Left cardiac atrium (tissue), 4 donors: ENCODE measurements around the gene AHSG. TPM values are rescaled to one million over a fixed set of nuclear protein-coding genes. Genes with fewer than 3 reads are reported as not detected.

Experiments
- ATAC-seq, 2 donors: fragments of 200-7000 bp; cut with Tn5 transposase; one replicate each; pipeline ENCODE4 v1.9.1; 2020; ENCODE audit warnings: mild to moderate bottlenecking in 2 of 2, moderate library complexity in 2 of 2
- DNase-seq: peaks from one replicate; pipeline ENCODE4 v3.0.0-alpha.2; 2020
- intact Hi-C, 2 donors: fragments of 100-400 bp; cut with DNase I; formaldehyde crosslinking; loops; one replicate each; pipeline versions ENCODE4 v1.14.1 to v1.15.1; 2022 to 2023
- total RNA-seq, 2 donors: library from RNA; stranded (reverse); fragmentation: NEBNext Ultra II Directional; extraction: Animal tissue kit (Norgen Biotek cat#: 25700); gene quantifications; one replicate each; pipeline ENCODE4 v1.2.1, GENCODE V29; 2021
- donor health status: DM: no; HTN: yes; CAD: no.
- donor health status: DM: no; HTN: yes; CAD: no; lungs with severe emphysema.
- donor health status: DM: yes; HTN: yes; CAD: no.
- donor health status: Dilated cardiomyopathy.

AHSG gene
- total RNA-seq, 2 donors from 2014 or later: 0.13 to 0.15 TPM

DNA sequence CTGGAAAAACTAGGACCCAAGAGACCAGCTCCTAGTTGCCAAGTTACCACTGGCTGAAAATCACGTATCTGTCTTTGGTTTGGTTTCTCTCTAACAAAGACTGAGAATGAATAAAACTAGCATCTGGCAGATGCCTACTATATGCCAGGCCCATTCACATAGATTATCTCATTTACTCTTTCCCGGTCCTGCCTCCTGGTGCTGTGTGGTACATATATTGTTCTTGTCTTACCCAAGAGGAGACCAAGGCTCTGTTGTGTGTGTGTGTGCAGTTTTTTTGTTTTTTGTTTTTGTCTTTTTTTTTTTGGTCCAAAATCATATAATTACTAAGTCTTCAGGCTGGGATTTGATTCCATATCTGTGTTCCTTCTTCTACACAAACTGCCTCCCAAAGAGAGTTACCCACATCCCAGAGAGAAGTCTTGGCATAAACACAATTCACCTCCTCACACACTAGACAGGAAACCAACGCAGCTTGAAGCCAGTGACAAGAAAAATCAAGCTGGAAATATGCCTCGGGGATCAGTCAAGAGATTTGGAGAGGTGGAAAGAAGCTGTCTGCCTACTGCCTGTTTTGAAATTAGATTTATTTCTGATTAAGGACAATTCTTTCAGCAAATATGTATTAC lies 891 bp downstream of the AHSG start:
- no peak for DNase-seq
- ATAC-seq: no peak
- intact Hi-C loops: loop anchor here (2.0 to 10.0 kb wide), 5 partner anchors 139 to 629 kb away; no protein-coding TSS in a partner anchor

DNA sequence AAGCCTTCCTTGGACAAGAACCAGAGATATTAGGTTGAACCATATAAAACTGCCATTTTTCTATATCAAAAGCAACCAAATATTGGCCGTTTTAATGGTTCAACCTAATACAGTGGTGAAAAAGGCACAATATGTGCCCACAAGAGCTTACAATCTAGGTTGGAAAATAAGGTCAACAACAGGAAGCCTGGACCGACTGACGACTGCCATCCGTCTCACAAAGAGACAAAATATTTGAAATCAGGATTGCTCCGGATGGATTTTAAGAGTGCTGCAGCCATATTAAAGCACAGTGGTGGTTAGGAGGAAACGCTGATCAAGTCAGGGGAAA lies 1.4 kb downstream of the AHSG start:
- intact Hi-C loops: loop anchor here (2.0 to 10.0 kb wide), 5 partner anchors 139 to 629 kb away; no protein-coding TSS in a partner anchor
- ATAC-seq (no peak), DNase-seq (no peak)

DNA sequence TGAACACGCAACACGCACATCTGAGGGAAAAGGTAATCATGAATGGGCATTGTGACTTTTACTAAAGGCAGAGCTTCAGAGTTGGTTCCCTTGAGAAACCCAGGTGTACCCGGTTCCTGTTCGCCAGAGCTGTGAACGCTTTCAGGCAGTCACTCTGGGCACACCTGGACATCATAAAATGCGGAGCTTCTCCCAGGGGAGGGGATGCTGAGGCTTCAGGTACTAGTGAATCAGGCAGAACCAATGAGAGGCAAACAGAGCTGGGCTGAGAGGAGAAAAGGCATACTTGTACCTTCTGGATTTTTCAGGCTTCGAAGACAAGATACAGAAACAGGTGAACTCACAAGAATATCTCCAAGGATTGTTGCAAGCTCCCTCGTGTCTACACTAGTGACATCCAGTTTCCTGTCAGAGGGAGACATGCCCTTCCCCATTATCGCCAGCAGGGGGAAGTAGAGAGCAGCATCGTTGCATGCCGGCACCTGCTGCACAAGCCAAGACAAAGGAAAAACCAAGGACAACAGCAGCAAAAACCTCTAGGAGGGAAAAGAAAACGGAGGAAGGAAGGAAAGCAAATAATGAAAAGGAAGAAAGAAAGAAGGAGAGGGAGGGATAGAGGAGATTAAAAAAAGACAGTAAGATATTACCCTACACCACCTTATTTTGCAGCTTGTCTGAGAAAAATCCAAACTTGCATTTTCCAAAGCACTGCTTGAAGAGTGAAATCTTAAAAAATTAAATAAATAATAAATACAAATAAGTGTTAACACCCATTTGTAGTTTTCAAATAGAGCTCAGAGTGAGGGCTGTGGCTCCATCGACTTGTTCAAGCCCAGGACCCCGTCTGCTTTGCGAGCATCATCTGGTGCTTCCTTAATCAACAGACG lies 2.0 kb downstream of the AHSG start:
- DNase-seq (peak; percentile 66), ATAC-seq (peak; percentile 63 to 64)
- intact Hi-C loops: loop anchor here (2.0 to 10.0 kb wide), 5 partner anchors 138 to 630 kb away; no protein-coding TSS in a partner anchor

DNA sequence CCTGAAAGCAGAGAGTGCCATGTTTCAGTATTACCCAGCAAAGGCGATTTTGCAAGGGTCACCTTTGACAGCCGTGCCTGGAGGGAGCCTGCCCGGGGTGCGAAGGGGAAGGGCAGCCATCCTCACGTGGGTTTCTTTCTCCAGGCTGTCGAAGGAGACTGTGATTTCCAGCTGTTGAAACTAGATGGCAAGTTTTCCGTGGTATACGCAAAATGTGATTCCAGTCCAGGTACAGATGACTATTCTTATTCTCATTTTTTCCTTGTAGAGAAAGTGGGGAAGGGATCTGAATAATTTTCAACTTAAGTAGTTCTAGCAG lies 3.4 kb downstream of the AHSG start:
- intact Hi-C loops: loop anchor here in 1 of 2 donors (10.0 kb wide), 3 partner anchors 139 to 631 kb away; no protein-coding TSS in a partner anchor
- DNase-seq (no peak), ATAC-seq (no peak)

DNA sequence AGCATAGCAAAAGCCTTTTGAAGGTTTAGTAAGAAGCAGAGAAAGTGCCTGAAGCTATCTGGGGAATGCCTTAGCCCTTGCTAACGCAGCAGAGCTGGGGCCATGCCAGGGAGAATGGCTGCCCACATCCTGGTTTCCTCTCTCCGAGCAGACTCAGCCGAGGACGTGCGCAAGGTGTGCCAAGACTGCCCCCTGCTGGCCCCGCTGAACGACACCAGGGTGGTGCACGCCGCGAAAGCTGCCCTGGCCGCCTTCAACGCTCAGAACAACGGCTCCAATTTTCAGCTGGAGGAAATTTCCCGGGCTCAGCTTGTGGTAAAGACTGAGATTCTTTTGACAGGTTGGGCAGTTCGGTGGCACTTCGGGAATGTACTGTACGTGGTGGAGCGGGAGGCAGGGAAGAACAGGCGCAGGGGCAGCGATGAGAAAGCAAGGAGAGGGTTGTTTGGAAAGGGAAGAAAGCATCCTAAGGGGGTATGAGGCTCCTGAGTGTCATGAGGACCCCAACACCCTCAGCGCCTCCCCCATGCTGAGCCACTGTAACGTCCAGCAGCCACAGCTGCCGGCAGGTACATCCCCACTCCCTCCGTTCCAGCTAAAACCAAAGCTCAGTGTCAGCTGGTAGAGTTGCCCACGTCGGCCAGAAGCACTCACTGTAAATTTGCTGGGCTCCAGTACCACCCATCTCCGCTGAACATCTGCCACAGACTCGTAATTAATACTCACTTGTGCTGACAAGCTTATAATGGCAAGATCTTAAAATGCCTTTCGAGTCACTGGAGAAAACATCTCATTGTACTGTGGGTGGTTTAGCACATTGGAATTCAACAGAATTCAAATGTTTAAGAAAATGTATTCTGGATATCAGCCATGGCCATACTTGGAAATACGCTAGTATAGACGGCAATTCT lies 4.4 kb downstream of the AHSG start:
- intact Hi-C loops: loop anchor here in 1 of 2 donors (10.0 kb wide), 3 partner anchors 138 to 632 kb away; no protein-coding TSS in a partner anchor
- DNase-seq (peak; percentile 91), ATAC-seq (peak; percentile 97 to 98)

DNA sequence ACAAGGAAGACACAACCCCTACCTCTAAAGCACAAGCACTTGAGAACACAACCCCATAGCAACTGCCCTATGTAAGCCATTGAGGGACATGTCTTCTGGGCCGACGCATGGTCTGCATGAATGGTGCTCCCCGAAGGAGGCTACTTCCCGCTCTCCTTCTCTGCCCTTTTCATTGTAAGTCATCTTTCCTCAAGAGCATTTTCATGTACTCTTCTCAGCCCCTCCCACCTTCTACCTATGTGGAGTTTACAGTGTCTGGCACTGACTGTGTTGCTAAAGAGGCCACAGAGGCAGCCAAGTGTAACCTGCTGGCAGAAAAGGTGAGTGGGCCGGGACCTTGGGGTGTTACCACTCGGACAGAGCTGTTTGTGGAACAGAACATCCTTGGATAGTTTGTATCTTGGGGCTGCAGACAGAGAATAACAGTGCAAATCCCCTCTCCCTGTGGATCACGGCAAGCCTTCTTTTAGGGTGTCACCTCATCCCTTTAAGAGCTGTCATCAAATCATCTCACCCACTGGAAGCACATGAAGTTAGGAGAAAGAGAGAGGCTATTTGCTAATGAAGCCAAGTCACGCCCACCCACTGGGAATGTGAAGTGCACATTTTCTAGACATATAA lies 5.6 kb downstream of the AHSG start:
- intact Hi-C loops: loop anchor here in 1 of 2 donors (10.0 kb wide), 3 partner anchors 136 to 634 kb away; no protein-coding TSS in a partner anchor

DNA sequence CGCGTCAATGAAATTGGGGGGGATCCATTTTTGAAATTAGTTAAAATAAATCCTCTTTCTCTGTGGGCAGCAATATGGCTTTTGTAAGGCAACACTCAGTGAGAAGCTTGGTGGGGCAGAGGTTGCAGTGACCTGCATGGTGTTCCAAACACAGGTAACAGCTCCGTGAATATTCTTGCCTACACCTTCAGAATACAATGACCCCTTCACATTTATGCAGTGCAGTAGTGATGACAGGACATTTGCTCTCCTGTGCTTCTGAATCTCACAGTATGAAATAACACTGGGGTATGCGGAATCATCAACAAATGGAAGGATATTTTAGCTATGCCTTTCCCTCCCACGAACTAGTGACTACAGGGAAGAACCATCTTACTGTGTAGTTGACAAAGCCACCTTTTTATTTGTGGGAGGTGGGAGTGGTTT lies 6.9 kb downstream of the AHSG start:
- intact Hi-C loops: loop anchor here in 1 of 2 donors (10.0 kb wide), 3 partner anchors 135 to 635 kb away; no protein-coding TSS in a partner anchor
- no peak for ATAC-seq
- no peak for DNase-seq

More for the DNA sequence above, 5.6 kb downstream of the AHSG start:
- ATAC-seq (no peak), DNase-seq (no peak)

DNA sequence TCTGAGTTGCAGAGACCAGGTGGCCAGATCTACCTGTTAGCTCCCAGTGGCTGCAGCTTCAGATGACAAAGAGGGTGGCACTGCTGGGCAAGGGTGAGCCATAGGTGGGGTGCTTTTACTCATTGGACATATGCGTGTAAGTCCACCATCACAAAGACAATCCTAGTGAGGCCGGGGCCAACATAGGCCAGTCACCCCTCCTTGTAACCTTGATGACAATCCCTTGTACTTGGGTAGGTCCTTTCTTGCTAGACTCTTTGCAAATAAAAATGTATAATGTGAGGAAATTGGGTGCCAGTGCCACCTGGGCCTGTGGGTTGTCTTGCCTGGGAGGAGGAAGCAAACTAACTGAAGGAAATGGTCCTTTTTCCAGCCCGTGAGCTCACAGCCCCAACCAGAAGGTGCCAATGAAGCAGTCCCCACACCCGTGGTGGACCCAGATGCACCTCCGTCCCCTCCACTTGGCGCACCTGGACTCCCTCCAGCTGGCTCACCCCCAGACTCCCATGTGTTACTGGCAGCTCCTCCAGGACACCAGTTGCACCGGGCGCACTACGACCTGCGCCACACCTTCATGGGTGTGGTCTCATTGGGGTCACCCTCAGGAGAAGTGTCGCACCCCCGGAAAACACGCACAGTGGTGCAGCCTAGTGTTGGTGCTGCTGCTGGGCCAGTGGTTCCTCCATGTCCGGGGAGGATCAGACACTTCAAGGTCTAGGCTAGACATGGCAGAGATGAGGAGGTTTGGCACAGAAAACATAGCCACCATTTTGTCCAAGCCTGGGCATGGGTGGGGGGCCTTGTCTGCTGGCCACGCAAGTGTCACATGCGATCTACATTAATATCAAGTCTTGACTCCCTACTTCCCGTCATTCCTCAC lies 7.6 kb downstream of the AHSG start:
- intact Hi-C loops: no loop called here
- no peak for ATAC-seq

DNA sequence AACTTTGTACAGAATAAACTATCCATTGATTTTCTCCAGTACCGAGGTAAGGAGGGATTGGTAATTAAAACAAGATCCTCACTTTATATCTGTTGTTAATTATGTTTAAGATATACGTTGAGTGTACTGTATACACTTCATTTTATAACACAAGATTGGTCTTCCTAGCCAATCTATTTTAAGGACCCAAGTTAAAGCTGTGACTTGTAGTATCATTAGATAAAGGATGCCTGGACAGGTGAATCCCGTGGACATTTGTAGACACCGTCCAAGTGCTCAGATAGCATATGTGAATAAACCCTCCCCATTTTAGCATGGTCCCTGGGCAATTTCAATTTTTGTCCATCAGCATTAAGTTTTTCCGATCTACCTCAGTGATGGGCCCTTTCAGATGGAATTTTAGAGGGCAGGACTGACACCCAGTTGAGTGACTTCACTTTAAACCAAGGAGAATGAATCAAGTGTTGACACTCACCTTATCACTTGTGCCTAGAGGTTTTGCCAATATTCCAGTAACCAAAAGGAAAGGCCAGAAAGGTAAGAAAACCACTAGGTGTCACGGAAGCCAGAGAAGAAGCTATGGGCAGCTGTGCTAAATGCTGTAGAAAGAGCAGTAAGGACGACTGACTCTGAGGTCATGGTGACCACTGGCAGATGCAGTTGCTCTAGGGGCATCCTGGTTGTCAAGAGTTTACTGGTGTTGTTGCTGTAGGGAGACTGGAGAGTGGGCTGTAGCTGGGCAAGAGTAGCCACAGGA lies 9.2 kb downstream of the AHSG start:
- ATAC-seq (no peak), DNase-seq (no peak)
- intact Hi-C loops: no loop called here

More for the DNA sequence above, 7.6 kb downstream of the AHSG start:
- no peak for DNase-seq

DNA sequence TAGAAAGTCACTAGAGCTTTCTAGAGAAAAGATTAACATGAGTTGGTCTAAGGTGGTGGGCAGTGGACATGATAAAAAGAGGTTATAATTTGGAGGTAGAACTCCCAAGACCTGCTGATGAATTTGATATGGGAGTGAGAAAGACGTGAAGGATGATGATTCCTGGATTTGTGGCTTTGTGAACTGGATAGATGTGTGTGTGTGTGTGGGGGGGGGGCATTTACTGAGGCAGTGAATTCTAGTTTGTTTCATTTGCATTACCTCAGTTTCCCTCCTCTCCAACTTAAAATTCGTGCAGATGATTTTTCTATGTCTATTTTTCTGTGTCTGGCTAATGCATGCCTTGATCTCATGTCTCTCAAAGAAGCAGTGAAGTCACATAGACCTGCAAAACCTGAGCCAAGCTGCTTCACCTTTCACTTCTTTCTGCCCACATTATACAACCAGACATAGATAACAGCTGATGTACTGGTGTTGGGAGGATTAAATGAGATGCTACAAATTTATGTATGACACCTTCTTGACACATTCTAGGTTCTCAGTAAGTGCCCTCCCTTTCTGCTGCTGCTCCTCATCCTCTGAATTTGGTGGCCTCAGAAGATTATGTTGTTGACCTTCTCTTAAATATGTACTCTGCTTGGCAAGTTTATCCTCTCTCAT lies 9.9 kb downstream of the AHSG start:
- no peak for ATAC-seq

DNA sequence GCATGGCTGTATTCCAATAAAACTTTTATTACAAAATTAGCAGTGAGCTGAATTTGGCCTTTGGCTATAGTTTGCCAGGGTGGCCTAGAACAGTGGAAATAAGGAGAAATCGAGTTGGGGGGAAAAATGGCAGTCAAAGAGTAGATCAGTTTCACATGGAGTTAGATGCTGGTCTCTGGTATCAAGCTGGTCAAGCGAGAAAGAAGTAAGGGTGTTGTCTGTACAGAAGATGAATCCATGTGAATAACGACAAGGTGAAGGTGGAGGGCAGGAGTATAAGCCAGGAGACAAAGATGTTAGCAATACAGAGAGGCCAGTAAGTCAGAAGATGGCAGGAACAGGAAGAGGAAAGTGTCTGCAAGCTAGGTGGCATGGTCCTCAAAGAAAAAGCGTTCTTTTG lies 11.7 kb downstream of the AHSG start:
- DNase-seq (no peak), ATAC-seq (no peak)
- intact Hi-C loops: no loop called here

More for the DNA sequence above, 9.9 kb downstream of the AHSG start:
- intact Hi-C loops: no loop called here
- no peak for DNase-seq

DNA sequence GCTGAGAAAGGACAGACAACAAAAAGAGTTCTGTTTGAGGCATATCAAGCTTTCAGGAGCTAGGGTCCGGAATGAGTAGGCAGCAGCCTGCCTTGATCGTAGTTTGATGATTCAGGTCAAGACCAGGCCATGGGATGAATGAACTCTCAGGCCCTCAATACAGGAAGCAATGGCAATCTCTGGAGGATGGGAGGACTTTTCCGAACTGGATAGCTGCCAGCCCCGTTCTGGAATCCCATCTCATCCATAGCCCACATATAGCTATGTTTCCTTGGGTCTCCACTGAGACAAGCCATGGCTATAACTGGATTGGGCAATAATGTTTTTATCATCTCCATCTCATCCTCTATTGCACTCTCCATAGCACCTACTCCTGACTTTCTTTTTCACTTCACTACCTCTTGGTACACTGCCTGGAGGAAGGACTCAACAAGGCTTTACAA lies 12.8 kb downstream of the AHSG start:
- DNase-seq: no peak
- intact Hi-C loops: no loop called here
- no peak for ATAC-seq

DNA sequence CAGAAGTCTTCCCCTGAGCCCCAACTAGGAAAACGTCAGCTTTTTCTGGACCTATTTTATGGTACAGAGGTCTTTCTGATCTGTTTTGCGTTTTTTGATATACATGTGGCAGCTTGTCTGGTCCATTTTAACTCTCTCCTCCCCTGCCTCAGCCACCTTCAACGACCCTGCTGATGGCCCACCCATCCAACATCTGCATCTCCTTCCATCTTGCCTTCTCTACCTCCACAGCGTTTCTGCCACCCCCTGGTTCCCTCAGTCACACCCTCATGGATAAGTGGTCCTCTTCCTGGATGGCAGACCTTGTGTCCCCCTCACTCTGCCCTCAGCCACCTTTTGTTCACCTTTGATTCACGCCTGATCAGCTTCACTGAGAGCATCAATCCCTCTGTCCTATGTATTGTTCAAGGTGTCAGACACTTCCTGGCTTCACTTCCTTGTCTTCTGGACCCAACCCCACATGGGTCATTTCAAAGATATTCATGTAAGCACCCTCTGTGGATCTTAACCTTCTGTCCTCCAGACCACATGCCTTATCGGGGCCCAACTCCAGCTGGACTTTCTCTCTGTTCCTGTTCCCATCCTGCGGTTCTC lies 13.5 kb downstream of the AHSG start:
- intact Hi-C loops: no loop called here
- no peak for ATAC-seq

DNA sequence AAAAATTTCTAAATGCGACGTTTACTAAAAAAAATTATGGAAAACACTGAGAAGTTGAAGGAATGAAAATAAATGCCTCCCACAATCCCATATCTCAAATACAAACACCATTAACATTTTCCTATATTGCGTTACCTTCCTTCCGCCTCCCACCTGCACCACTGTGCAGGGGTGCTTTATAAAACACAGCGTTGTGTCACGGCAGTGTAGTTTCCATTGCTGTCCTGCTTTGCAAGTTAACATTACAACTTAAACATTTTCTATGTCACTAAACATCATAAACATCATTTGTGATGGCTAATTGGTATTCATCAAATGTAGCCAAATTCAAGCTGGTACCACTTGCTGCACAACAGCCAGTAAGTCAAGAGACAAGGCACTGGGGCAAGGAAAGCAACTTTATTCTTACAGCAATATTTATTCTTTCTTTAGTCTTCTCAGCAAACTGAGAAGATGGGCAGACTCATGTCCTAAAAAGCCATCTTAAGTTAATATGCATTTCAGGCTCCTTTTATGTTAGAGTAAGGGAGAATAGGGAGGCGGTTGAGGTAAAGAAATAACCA lies 15.1 kb downstream of the AHSG start:
- intact Hi-C loops: no loop called here
- ATAC-seq (no peak), DNase-seq (no peak)

More for the DNA sequence above, 13.5 kb downstream of the AHSG start:
- no peak for DNase-seq

DNA sequence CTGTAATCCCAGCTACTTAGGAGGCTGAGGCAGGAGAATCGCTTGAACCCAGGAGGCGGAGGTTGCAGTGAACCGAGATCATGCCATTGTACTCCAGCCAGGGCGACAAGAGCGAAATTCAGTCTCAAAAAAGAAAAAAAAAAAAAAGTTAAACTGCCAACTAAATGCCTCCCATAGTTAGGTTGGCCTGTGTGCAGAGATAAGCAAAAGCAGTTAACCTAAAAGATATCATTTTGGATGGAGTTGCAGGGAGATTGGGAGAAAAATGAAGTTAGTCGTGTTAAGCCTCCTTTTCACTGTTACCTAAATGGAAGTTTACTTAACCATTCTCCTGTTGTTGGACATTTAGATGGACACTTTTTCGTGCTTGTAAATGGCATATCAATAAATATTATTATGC lies 15.9 kb downstream of the AHSG start:
- intact Hi-C loops: no loop called here
- ATAC-seq (no peak), DNase-seq (no peak)
